SU-DHL-6 (cell line): ENCODE data around the gene CSF3R.

Experiments
- H2AFZ ChIP-seq: fragments of 200-600 bp; sonication (generic); 2 replicates; pipeline ENCODE4 v1.6.1; 2014; ENCODE audit warnings: low read depth, mild to moderate bottlenecking, moderate library complexity, mixed read lengths, antibody characterized with exemption, low read length; ENCODE audit not compliant: severe bottlenecking
- H3F3A ChIP-seq: fragments of 200-600 bp; shearing (Covaris generic); 2 replicates; pipeline ENCODE4 v1.6.0; 2016; ENCODE audit warnings: antibody characterized with exemption, mild to moderate bottlenecking; ENCODE audit not compliant: insufficient read depth
- H3K27ac ChIP-seq: fragments of 200-600 bp; sonication (generic); 2 replicates; pipeline ENCODE4 v1.5.1; 2016; ENCODE audit warnings: low read depth, mild to moderate bottlenecking, low read length, moderate library complexity, mixed read lengths
- H3K27me3 ChIP-seq: fragments of 200-600 bp; sonication (generic), shearing (Covaris generic); 2 replicates; pipeline ENCODE4 v1.6.0; 2014; ENCODE audit warnings: mild to moderate bottlenecking, low read length
- H3K36me3 ChIP-seq: fragments of 200-600 bp; sonication (generic); 2 replicates; pipeline ENCODE4 v1.6.1; 2014; ENCODE audit warnings: mild to moderate bottlenecking, low read length, mixed read lengths
- H3K4me2 ChIP-seq: fragments of 300-600, 200-600 bp; shearing (Covaris generic), sonication (generic); 2 replicates; pipeline ENCODE4 v1.6.0; 2014; ENCODE audit warnings: low read length, low read depth, mild to moderate bottlenecking; ENCODE audit not compliant: poor library complexity, severe bottlenecking
- H3K4me3 ChIP-seq: fragments of 200-600 bp; sonication (generic); 2 replicates; pipeline ENCODE4 v1.5.1; 2014; ENCODE audit warnings: antibody characterized with exemption, low read length, mild to moderate bottlenecking, mixed read lengths; ENCODE audit not compliant: insufficient read depth, poor library complexity, severe bottlenecking
- H3K79me2 ChIP-seq: fragments of 200-600 bp; sonication (generic); 2 replicates; pipeline ENCODE4 v1.6.1; 2014; ENCODE audit warnings: mild to moderate bottlenecking, low read length, moderate library complexity; ENCODE audit not compliant: insufficient read depth
- H3K9ac ChIP-seq: fragments of 200-600 bp; sonication (generic); 2 replicates; pipeline ENCODE4 v1.7.0; 2014; ENCODE audit warnings: mild to moderate bottlenecking, low read length
- H3K9me2 ChIP-seq: fragments of 200-600 bp; sonication (generic); replicated peaks from 2 replicates; pipeline ENCODE4 v1.6.1; 2014; ENCODE audit warnings: low read length; ENCODE audit not compliant: insufficient read depth
- H3K9me3 ChIP-seq: fragments of 200-600 bp; sonication (generic); 2 replicates; pipeline ENCODE4 v1.6.1; 2014; ENCODE audit warnings: low read length, mixed read lengths; ENCODE audit not compliant: insufficient read depth
- H4K20me1 ChIP-seq: fragments of 200-600 bp; sonication (generic); 2 replicates; pipeline ENCODE4 v1.6.1; 2014; ENCODE audit warnings: low read depth, mild to moderate bottlenecking, antibody characterized with exemption, low read length, moderate library complexity, mixed read lengths
- CTCF ChIP-seq: fragments of 200-600 bp; sonication (generic); IDR thresholded peaks from one replicate; pipeline ENCODE4 v1.5.1; 2017; ENCODE audit warnings: antibody characterized with exemption, mild to moderate bottlenecking, low read length, moderate library complexity; ENCODE audit not compliant: insufficient read depth, poor library complexity, severe bottlenecking
- EZH2phosphoT487 ChIP-seq: fragments of 200-600 bp; sonication (generic), shearing (Covaris generic); conservative IDR thresholded peaks from 2 replicates; pipeline ENCODE4 v1.6.1; 2018; ENCODE audit warnings: mild to moderate bottlenecking, antibody characterized with exemption, low read length, moderate library complexity, mixed read lengths

Gene CSF3R

GRCh38 chr1:36425791-36426190, 56.9 kb downstream of the CSF3R start:
- Histone ChIP-seq H2AFZ (no peak overlapping the region), H3F3A (no peaks in the 10 kb centered on the region), H4K20me1 (no peaks in the 10 kb centered on the region), H3K9ac (no peak overlapping the region), H3K4me3 (no peak overlapping the region), H3K27me3 (no peaks in the 10 kb centered on the region), H3K9me3 (no peaks in the 10 kb centered on the region), H3K27ac (no peak overlapping the region), H3K36me3 (no peaks in the 10 kb centered on the region), H3K9me2 (no peaks in the 10 kb centered on the region), H3K79me2 (no peaks in the 10 kb centered on the region), H3K4me2 (no peak overlapping the region)
- TF ChIP-seq EZH2phosphoT487 (no peak), CTCF (no peak)

GRCh38 chr1:36421649-36422048, 61.1 kb downstream of the CSF3R start:
- H3K9me3 ChIP-seq: no peaks in the 10 kb centered on the region
- no peaks in the 10 kb centered on the region for H3K27me3 ChIP-seq
- no peaks in the 10 kb centered on the region for H3K9me2 ChIP-seq
- H3K4me2 ChIP-seq: no peak overlapping the region
- no peak overlapping the region for H3K4me3 ChIP-seq
- H3K27ac ChIP-seq: no peak overlapping the region
- H3K36me3 ChIP-seq: no peaks in the 10 kb centered on the region
- H2AFZ ChIP-seq: no peak overlapping the region
- no peak overlapping the region for H3K9ac ChIP-seq
- no peak for TF ChIP-seq CTCF
- no peaks in the 10 kb centered on the region for H3F3A ChIP-seq
- no peaks in the 10 kb centered on the region for H3K79me2 ChIP-seq
- H4K20me1 ChIP-seq: no peaks in the 10 kb centered on the region

- Histone ChIP-seq H3K36me3 (no peaks in the 10 kb centered on the region), H3K4me2 (no peak overlapping the region), H3K79me2 (no peaks in the 10 kb centered on the region), H4K20me1 (no peaks in the 10 kb centered on the region), H3K9ac (no peak overlapping the region), H3F3A (no peaks in the 10 kb centered on the region), H3K27me3 (no peaks in the 10 kb centered on the region), H3K4me3 (no peak overlapping the region), H3K27ac (no peak overlapping the region), H3K9me2 (no peaks in the 10 kb centered on the region), H2AFZ (peak overlapping the region; percentile 66), H3K9me3 (no peaks in the 10 kb centered on the region)
- no peak for TF ChIP-seq EZH2phosphoT487
- TF ChIP-seq CTCF: peak; percentile 80
Observed at GRCh38 chr1:36420836-36421317, 61.8 kb downstream of the CSF3R start.
